Measurements from ENCODE around the gene VWF.

- TF ChIP-seq EZH2 (IDR thresholded peaks at IDR 0.05) (no peak), POLR2AphosphoS5 (IDR thresholded peaks at IDR 0.05; ENCODE audit: borderline replicate concordance, low read depth, low read length) (no peak)
These were observed 38.6 kb downstream of the VWF start for GRCh38 chr12:6085841-6086240.
